AG10803 (cell line): ENCODE data around the gene FAM8A1.

Source experiments
- DNase-seq: peaks from one replicate; pipeline ENCODE4 v3.0.0; 2010; ENCODE audit warnings: low read depth
- H3K4me3 ChIP-seq: 2 replicates; pipeline ENCODE4 v1.5.1; 2011; ENCODE audit warnings: mild to moderate bottlenecking, low read length, control low read depth
- TF ChIP-seq, protein P1 (sequence below): conservative IDR thresholded peaks from 2 replicates; pipeline ENCODE4 v1.5.1; 2011; ENCODE audit warnings: mild to moderate bottlenecking, low read length, control low read depth, inconsistent platforms

The FAM8A1 gene

GRCh38 chr6:17635568-17635967 is 35.5 kb downstream of the FAM8A1 start:
- no peak overlapping the region for H3K4me3 ChIP-seq
- TF ChIP-seq, protein P1, sequence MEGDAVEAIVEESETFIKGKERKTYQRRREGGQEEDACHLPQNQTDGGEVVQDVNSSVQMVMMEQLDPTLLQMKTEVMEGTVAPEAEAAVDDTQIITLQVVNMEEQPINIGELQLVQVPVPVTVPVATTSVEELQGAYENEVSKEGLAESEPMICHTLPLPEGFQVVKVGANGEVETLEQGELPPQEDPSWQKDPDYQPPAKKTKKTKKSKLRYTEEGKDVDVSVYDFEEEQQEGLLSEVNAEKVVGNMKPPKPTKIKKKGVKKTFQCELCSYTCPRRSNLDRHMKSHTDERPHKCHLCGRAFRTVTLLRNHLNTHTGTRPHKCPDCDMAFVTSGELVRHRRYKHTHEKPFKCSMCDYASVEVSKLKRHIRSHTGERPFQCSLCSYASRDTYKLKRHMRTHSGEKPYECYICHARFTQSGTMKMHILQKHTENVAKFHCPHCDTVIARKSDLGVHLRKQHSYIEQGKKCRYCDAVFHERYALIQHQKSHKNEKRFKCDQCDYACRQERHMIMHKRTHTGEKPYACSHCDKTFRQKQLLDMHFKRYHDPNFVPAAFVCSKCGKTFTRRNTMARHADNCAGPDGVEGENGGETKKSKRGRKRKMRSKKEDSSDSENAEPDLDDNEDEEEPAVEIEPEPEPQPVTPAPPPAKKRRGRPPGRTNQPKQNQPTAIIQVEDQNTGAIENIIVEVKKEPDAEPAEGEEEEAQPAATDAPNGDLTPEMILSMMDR, result no peak
- no peak for DNase-seq

GRCh38 chr6:17638212-17638715 is 38.2 kb downstream of the FAM8A1 start:
- DNase-seq, result peak; percentile 9
- TF ChIP-seq, protein P1, result no peak
- no peak overlapping the region for H3K4me3 ChIP-seq

DNA sequence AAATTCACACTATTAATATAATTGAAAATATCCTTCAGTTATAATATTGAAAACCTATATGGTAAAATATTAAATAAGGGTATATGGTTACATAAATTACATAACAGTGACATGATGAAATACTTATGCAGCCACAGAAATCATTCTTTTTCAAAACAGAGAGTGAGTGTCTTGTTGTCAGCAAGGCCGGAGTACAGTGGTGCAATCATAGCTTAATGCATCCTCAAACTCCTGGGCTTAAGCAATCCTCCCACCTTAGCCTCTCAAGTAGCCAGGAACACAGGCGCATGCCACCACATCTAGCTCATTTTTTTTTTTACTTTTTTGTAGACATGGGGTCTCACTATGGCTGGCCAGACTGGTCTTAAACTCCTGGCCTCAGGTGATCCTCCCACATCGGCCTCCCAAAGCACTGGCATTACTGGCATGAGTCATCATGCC is 40.4 kb downstream of the FAM8A1 start:
- peak; percentile 57 for DNase-seq

GRCh38 chr6:17648745-17649144 is 48.6 kb downstream of the FAM8A1 start:
- no peak for DNase-seq
- no peak overlapping the region for H3K4me3 ChIP-seq
- TF ChIP-seq, protein P1, result no peak

More for the DNA sequence above, 40.4 kb downstream of the FAM8A1 start:
- TF ChIP-seq, protein P1, result no peak
- no peak overlapping the region for H3K4me3 ChIP-seq

DNA sequence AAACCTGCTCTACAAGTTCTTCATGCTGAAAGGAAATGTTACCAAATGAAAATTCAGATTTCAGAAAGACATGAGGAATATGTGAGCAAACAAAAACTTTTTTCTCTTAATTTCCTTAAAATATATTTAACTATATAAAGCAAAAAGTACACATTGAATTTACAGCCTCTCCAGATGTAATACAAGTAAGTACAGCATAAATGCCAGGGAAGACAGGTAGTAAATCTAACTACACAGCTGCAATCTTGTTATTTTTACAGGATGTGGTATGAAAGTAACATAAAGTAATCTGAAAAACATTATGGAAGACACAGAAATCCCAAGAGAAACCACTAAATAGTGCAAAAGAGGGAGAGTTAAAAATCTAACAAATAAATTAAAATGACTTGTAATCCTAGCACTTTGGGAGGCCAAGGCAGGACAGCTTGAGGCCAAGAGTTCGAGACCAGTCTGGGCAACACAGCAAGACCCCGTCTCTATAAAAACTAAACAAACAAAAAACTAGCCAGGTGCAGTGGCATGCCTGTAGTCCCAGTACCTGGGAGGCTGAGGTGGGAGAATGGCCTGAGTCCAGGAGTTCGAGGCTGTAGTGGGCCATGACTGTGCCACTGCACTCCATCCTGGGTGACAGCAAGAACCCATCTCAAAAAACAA is 50.7 kb downstream of the FAM8A1 start:
- TF ChIP-seq, protein P1, result no peak
- H3K4me3 ChIP-seq, result no peak overlapping the region
- DNase-seq, result no peak

GRCh38 chr6:17653198-17653882 is 53.2 kb downstream of the FAM8A1 start:
- no peak for DNase-seq
- H3K4me3 ChIP-seq, result no peak overlapping the region
- TF ChIP-seq, protein P1, result no peak

DNA sequence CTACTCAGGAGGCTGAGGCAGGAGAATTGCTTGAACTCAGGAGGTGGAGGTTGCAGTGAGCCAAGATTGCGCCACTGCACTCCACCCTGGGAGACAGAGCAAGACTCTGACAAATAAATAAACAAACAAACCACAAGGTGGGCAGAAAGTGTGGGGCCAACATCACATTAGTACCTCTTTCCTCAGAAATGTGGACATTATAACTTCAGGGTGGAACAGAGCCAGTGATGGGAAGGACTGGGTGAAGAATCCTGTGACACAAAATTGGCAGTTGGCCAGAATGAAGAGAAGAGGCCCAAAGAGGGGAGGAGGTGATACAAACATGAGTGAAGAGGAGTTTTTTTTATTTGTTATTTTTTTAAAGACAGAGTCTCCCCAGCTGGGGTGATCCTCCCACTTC is 56.0 kb downstream of the FAM8A1 start:
- no peak for DNase-seq
- H3K4me3 ChIP-seq, result no peak overlapping the region
- TF ChIP-seq, protein P1, result no peak
